A673 (cell line): ENCODE data around the gene SLC12A3.

Experiments
- EZH2 ChIP-seq: fragments of 200-600 bp; sonication (generic); IDR thresholded peaks from 2 replicates; pipeline ENCODE4 v1.6.1; 2017; ENCODE audit warnings: borderline replicate concordance, low read depth, mild to moderate bottlenecking, mixed read lengths, antibody characterized with exemption, low read length; ENCODE audit not compliant: poor library complexity, severe bottlenecking
- TF ChIP-seq, protein P1 (sequence below): fragments of 300-800, 200-600 bp; sonication (generic); conservative IDR thresholded peaks from 2 replicates; pipeline ENCODE4 v1.5.1; 2017; ENCODE audit warnings: low read depth, mild to moderate bottlenecking, antibody characterized with exemption, low read length, moderate library complexity, mixed read lengths

DNA sequence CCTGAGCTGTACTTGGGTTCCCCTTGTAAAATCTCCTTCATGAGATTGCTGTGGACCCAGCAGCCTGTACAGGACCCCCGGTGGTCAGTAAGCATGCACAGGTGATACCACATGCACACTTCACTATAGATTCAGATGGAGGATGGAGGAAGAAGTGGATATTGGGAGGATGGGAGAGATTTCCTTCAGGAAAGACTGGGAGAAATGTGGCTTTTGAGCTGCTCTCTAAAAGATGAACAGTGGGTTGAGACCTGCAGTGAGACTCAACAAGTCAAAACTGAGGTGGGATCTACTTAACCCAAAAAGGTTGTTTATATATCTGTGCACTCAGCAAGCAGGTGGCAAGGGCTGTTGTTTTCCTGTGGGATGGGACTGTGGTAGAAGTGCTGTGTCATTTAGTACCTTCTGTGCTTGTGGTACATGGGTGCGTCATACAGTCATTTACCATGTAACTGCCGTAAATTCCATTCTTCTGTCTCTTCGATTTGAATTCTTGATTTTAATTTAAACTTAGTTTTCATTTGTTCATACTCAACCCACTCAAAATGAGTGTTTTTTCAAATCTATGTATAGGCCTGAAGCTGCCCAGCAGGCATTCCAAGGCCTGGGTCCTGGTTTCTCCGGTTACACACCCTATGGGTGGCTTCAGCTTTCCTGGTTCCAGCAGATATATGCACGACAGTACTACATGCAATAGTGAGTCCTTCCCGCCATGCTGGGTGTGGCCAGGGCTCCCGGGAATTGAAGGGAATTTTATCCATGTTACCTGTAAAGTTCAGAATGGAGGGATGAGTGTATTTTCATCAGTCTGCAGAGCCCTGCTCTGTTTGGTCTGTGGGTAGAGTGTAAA lies 73.9 kb downstream of the SLC12A3 start:
- TF ChIP-seq, protein P1, sequence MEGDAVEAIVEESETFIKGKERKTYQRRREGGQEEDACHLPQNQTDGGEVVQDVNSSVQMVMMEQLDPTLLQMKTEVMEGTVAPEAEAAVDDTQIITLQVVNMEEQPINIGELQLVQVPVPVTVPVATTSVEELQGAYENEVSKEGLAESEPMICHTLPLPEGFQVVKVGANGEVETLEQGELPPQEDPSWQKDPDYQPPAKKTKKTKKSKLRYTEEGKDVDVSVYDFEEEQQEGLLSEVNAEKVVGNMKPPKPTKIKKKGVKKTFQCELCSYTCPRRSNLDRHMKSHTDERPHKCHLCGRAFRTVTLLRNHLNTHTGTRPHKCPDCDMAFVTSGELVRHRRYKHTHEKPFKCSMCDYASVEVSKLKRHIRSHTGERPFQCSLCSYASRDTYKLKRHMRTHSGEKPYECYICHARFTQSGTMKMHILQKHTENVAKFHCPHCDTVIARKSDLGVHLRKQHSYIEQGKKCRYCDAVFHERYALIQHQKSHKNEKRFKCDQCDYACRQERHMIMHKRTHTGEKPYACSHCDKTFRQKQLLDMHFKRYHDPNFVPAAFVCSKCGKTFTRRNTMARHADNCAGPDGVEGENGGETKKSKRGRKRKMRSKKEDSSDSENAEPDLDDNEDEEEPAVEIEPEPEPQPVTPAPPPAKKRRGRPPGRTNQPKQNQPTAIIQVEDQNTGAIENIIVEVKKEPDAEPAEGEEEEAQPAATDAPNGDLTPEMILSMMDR = no peak
- no peak for TF ChIP-seq EZH2
